Measurements from ENCODE around the gene DDX10. TPM values are rescaled to one million over a fixed set of nuclear protein-coding genes. Genes with fewer than 3 reads are reported as not detected.

The DDX10 gene
- total RNA-seq, 1 experiment from 2014 or later: 48.3 TPM

DNA sequence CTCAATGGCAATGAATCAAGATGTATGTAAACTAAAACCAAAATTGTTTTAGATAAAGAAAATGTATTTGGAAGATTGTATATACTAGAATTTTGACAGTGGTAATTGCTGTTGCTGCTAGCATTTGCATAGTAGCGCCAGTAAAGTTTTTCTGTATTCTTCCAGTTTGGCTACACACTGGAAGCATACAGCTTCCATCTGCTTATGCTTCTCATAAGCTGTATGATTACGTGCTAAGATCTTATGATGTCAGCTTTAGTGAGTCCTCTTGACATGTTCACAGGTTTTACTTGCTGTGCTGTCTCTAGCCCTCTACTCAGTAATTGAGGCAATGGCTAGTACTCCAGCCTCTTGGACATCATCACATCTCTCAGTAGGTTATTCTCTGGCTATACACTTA lies 256.3 kb downstream of the DDX10 start:
- DNase-seq: no peak
- H2BK120ac ChIP-seq (ENCODE audit: low read depth, low read length, poor library complexity, severe bottlenecking): no peak overlapping the region
- H3K27me3 ChIP-seq (ENCODE audit: insufficient read depth, low read length): no peaks in the 10 kb centered on the region
- no peak overlapping the region for H3K27ac ChIP-seq (ENCODE audit: insufficient read length, low read depth, low read length)
- H4K91ac ChIP-seq (ENCODE audit: insufficient read length, low read depth, low read length): no peak overlapping the region
- no peak overlapping the region for H2BK12ac ChIP-seq (ENCODE audit: insufficient read length, low read depth, low read length)
- no peaks in the 10 kb centered on the region for H3K27me3 Mint-ChIP-seq (ENCODE audit: low read depth)
- H3K9me3 ChIP-seq (ENCODE audit: control insufficient read depth, low read depth, low read length): no peaks in the 10 kb centered on the region
- no peaks in the 10 kb centered on the region for H4K20me1 ChIP-seq (ENCODE audit: control insufficient read depth, insufficient read depth, insufficient read length)
- H3K9ac ChIP-seq (ENCODE audit: extremely low read depth, insufficient read length, low read length): no peak overlapping the region
- peaks cover 0 to 3% of the 10 kb centered on the region in 2 experiments; a peak in 3 of 4 replicates for H3K4me1 Mint-ChIP-seq
- H3K4me2 ChIP-seq (ENCODE audit: insufficient read depth, insufficient read length, low read length): no peak overlapping the region
- H3K4me1 ChIP-seq (ENCODE audit: insufficient read depth, low read length): no peaks in the 10 kb centered on the region
- H3K79me1 ChIP-seq (ENCODE audit: insufficient read depth, low read depth, low read length, poor library complexity, severe bottlenecking): no peaks in the 10 kb centered on the region
- no peak overlapping the region for H2BK20ac ChIP-seq (ENCODE audit: low read depth, low read length, poor library complexity, severe bottlenecking)
- H4K5ac ChIP-seq (ENCODE audit: insufficient read length, low read depth, low read length): no peak overlapping the region
- H3K14ac ChIP-seq (ENCODE audit: insufficient read depth, low read length): no peak overlapping the region
- no peaks in the 10 kb centered on the region for H3K9me3 Mint-ChIP-seq
- no peak overlapping the region for H3K56ac ChIP-seq (ENCODE audit: insufficient read length, low read depth, low read length)
- no peak overlapping the region for H3K18ac ChIP-seq (ENCODE audit: insufficient read length, low read depth, low read length)
- H4K8ac ChIP-seq (replicated peaks; ENCODE audit: insufficient read length, low read depth, low read length): no peak overlapping the region
- no peak overlapping the region for H2AK5ac ChIP-seq (ENCODE audit: insufficient read length, low read length)
- H3T11ph ChIP-seq (ENCODE audit: low read length): no peak overlapping the region
- no peaks in the 10 kb centered on the region for H3K23me2 ChIP-seq (ENCODE audit: insufficient read length, low read depth, low read length, poor library complexity, severe bottlenecking)
- H2BK5ac ChIP-seq (ENCODE audit: insufficient read length, low read length): no peak overlapping the region
- H3K4me3 Mint-ChIP-seq: no peak overlapping the region
- no peak overlapping the region for H3K4ac ChIP-seq (ENCODE audit: low read depth, low read length)
- H3K23ac ChIP-seq (ENCODE audit: insufficient read length, low read depth, low read length): no peak overlapping the region
- H3K27ac Mint-ChIP-seq: no peak overlapping the region
- TF ChIP-seq, protein P1, sequence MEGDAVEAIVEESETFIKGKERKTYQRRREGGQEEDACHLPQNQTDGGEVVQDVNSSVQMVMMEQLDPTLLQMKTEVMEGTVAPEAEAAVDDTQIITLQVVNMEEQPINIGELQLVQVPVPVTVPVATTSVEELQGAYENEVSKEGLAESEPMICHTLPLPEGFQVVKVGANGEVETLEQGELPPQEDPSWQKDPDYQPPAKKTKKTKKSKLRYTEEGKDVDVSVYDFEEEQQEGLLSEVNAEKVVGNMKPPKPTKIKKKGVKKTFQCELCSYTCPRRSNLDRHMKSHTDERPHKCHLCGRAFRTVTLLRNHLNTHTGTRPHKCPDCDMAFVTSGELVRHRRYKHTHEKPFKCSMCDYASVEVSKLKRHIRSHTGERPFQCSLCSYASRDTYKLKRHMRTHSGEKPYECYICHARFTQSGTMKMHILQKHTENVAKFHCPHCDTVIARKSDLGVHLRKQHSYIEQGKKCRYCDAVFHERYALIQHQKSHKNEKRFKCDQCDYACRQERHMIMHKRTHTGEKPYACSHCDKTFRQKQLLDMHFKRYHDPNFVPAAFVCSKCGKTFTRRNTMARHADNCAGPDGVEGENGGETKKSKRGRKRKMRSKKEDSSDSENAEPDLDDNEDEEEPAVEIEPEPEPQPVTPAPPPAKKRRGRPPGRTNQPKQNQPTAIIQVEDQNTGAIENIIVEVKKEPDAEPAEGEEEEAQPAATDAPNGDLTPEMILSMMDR (conservative IDR thresholded peaks at IDR 0.05): no peak
- no peak overlapping the region for H2BK15ac ChIP-seq (ENCODE audit: low read depth, low read length)
- no CpG with 5 or more reads among the region's 2 CpGs for WGBS (ENCODE audit: extremely low coverage, insufficient read length, low lambda C conversion rate)
- no peaks in the 10 kb centered on the region for H3K79me2 ChIP-seq (ENCODE audit: insufficient read depth, low read length)
- H2AFZ ChIP-seq (ENCODE audit: low read length): no peak overlapping the region
- peaks cover 0 to 3% (median 0%) of the 10 kb centered on the region in 3 experiments; a peak in 2 of 7 replicates for H3K36me3 Mint-ChIP-seq (ENCODE audit: insufficient read depth in 1 of 3, low read depth in 3 of 3)
